HepG2 (cell line): ENCODE measurements around the gene APOL2. TPM values are rescaled to one million over a fixed set of nuclear protein-coding genes. Genes with fewer than 3 reads are reported as not detected.
A peak's percentile ranks its signal among the peaks of the same experiment; 100 is the strongest.

Experiments
- ATAC-seq: fragments of 200-7000 bp; cut with Tn5 transposase; 3 replicates; pipeline ENCODE4 v1.9.1; 2020; ENCODE audit warnings: mild to moderate bottlenecking, moderate library complexity
- BruUV-seq: library from RNA; stranded (reverse); fragments of 400-500 nt; replicated peaks from 2 replicates; lab custom pipeline; 2021; lab: Mats Ljungman, UMichigan
- CTCF ChIA-PET: fragments of 300-600 bp; formaldehyde crosslinking; extraction: SDS; loops from one replicate; lab custom pipeline; 2021; ENCODE audit warnings: low total read pairs, inconsistent platforms, low intra/inter-chr PET ratio; lab: Yijun Ruan, JAX
- POLR2A ChIA-PET: fragments of 350-600 bp; sonication (Branson Sonifier 250); formaldehyde crosslinking; loops from one replicate; lab custom pipeline; 2020; ENCODE audit warnings: antibody characterized with exemption, inconsistent platforms; lab: Yijun Ruan, JAX
- DNase-seq: peaks from one replicate; pipeline ENCODE4 v3.0.0-alpha.2; 2015; ENCODE audit warnings: low spot score
- FAIRE-seq: peaks from 3 replicates; lab custom pipeline; 2011; peaks lifted over from hg19 to GRCh38; lab: Jason Lieb, UNC
- H2AFZ ChIP-seq: one replicate; pipeline ENCODE4 v1.6.1; 2011; ENCODE audit warnings: low read length, inconsistent platforms
- H3K27ac ChIP-seq: fragments of 300-600 bp; 3 replicates; pipeline ENCODE4 v1.8.0; 2011; ENCODE audit warnings: mixed run types, mild to moderate bottlenecking, mixed read lengths, low read length, inconsistent platforms; ENCODE audit not compliant: insufficient read depth; ENCODE audit errors: extremely low read length
- H3K27me3 ChIP-seq, 2 experiments: fragments of 200-600 bp in 1 of 2; 2 replicates in 1 of 2; 3 replicates in 1 of 2; pipeline versions ENCODE4 v1.6.0 to v1.8.0; 2011; ENCODE audit warnings: low read length in 2 of 2, mild to moderate bottlenecking in 2 of 2, moderate library complexity in 2 of 2, inconsistent platforms in 1 of 2; ENCODE audit not compliant: insufficient read depth in 2 of 2, control insufficient read depth in 1 of 2
- H3K36me3 ChIP-seq, 2 experiments: fragments of 200-600 bp in 1 of 2; replicated peaks in 1 of 2; 2 replicates in 1 of 2; 3 replicates in 1 of 2; pipeline versions ENCODE4 v1.5.1 to v1.8.0; 2011; ENCODE audit warnings: low read length in 2 of 2, inconsistent platforms in 1 of 2; ENCODE audit not compliant: insufficient read depth in 2 of 2, control insufficient read depth in 1 of 2
- H3K4me1 ChIP-seq: 2 replicates; pipeline ENCODE4 v1.5.1; 2012; ENCODE audit warnings: low read length, inconsistent platforms; ENCODE audit not compliant: insufficient read depth
- H3K4me2 ChIP-seq: 2 replicates; pipeline ENCODE4 v1.6.0; 2011; ENCODE audit warnings: low read depth, low read length, inconsistent platforms
- H3K4me3 ChIP-seq, 3 experiments: fragments of 200-600 bp in 1 of 3; sonication (generic), shearing (Covaris generic) in 1 of 3; replicated peaks in 1 of 3; 2 replicates each; pipeline ENCODE4 v1.5.1; 2011 to 2016; ENCODE audit warnings: low read length in 3 of 3, inconsistent platforms in 2 of 3, low read depth in 2 of 3, mild to moderate bottlenecking in 2 of 3, control low read depth in 1 of 3, mixed read lengths in 1 of 3; ENCODE audit not compliant: insufficient read depth in 1 of 3
- H3K79me2 ChIP-seq: one replicate; pipeline ENCODE4 v1.6.1; 2011; ENCODE audit warnings: low read length, inconsistent platforms; ENCODE audit not compliant: insufficient read depth
- H3K9ac ChIP-seq: 2 replicates; pipeline ENCODE4 v1.6.0; 2011; ENCODE audit warnings: mild to moderate bottlenecking, low read depth, low read length, inconsistent platforms; ENCODE audit not compliant: insufficient read depth
- H3K9me3 ChIP-seq: 2 replicates; pipeline ENCODE4 v1.5.1; 2012; ENCODE audit warnings: mild to moderate bottlenecking, low read length
- H4K20me1 ChIP-seq: 2 replicates; pipeline ENCODE4 v1.6.0; 2011; ENCODE audit warnings: inconsistent platforms, mild to moderate bottlenecking, low read length, moderate library complexity; ENCODE audit not compliant: insufficient read depth
- ARID2 ChIP-seq: sonication (generic); formaldehyde crosslinking; IDR thresholded peaks from 2 replicates; pipeline ENCODE4 v1.8.1; 2022; ENCODE audit warnings: mild to moderate bottlenecking, missing genetic modification reagents, borderline replicate concordance
- CHD2 ChIP-seq: IDR thresholded peaks from 2 replicates; pipeline ENCODE4 v1.6.1; 2011; ENCODE audit warnings: low read depth, low read length, improper control_type of control experiment
- MATR3 ChIP-seq: sonication (generic); formaldehyde crosslinking; IDR thresholded peaks from 2 replicates; pipeline ENCODE4 v1.4.0; 2020; ENCODE audit warnings: missing genetic modification reagents
- TAF15 ChIP-seq: fragments of 200-400 bp; formaldehyde crosslinking; IDR thresholded peaks from one replicate; pipeline ENCODE4 v1.6.1; 2018; ENCODE audit warnings: mild to moderate bottlenecking, low read depth, low read length; ENCODE audit not compliant: poor library complexity, severe bottlenecking
- ZC3H13 ChIP-seq: sonication (generic); formaldehyde crosslinking; IDR thresholded peaks from 2 replicates; pipeline ENCODE4 v1.8.1; 2023; ENCODE audit warnings: mild to moderate bottlenecking, missing genetic modification reagents, moderate library complexity
- WGBS: methylation state at CpG from one replicate; pipeline ENCODE4 v1.1.6; 2017; ENCODE audit warnings: low lambda C conversion rate; 5-methylcytosine and 5-hydroxymethylcytosine counted together
- in situ Hi-C: cut with HindIII; loops from 2 replicates; pipeline ENCODE4 v1.10.0; 2017; ENCODE audit warnings: low pct_unique_long_range_greater_than_20kb; ENCODE audit not compliant: extremely low pct_ligation_motif_present
- intact Hi-C: fragments of 100-400 bp; cut with micrococcal nuclease; formaldehyde crosslinking; loops from one replicate; pipeline ENCODE4 v1.10.0; 2022; ENCODE audit not compliant: unreplicated experiment
- polyA plus RNA-seq, 8 experiments: library from polyadenylated mRNA; depleted of rRNA in 3 of 8; stranded (reverse) in 7 of 8; unstranded in 1 of 8; fragments of >200 nt; fragmentation: Illumina TruSeq in 4 of 8; extraction: Trizol in 4 of 8; gene quantifications; 2 replicates each; pipeline versions ENCODE4 v1.2.1 to v1.2.3, GENCODE V29; 2011 to 2016; ENCODE audit warnings: low read depth in 4 of 8, missing spikeins in 1 of 8, mixed read lengths in 1 of 8; ENCODE audit not compliant: insufficient read depth in 1 of 8
- total RNA-seq, 5 experiments: library from RNA; depleted of rRNA; stranded (reverse); fragments of >200 nt; fragmentation: Illumina TruSeq; extraction: Trizol; gene quantifications; 2 replicates each; pipeline ENCODE4 v1.2.3, GENCODE V29; 2016; ENCODE audit warnings: low read depth in 1 of 5
- TF ChIP-seq, protein P1 (sequence below): sonication (generic); formaldehyde crosslinking; IDR thresholded peaks from 2 replicates; pipeline ENCODE4 v1.5.1; 2020; ENCODE audit warnings: mild to moderate bottlenecking, missing genetic modification reagents, moderate library complexity
- TF ChIP-seq, protein P2 (sequence below), 2 experiments: fragments of 450-650 bp in 1 of 2; sonication (generic) in 1 of 2; formaldehyde crosslinking; IDR thresholded peaks; 2 replicates each; pipeline versions ENCODE4 v1.5.0 to v1.8.0; 2020 to 2022; ENCODE audit warnings: mild to moderate bottlenecking in 1 of 2, missing genetic modification reagents in 1 of 2
- TF ChIP-seq, protein P3 (sequence below): IDR thresholded peaks from 2 replicates; pipeline ENCODE4 v1.6.1; 2018; ENCODE audit warnings: missing genetic modification reagents, mild to moderate bottlenecking, missing compliant biosample characterization

Gene APOL2
- total and polyA plus RNA-seq, 2 of the 13 experiments (the other 11 are each of a cell fraction or from before 2014, with no cell fraction given): 28.7 to 51.2 TPM

DNA sequence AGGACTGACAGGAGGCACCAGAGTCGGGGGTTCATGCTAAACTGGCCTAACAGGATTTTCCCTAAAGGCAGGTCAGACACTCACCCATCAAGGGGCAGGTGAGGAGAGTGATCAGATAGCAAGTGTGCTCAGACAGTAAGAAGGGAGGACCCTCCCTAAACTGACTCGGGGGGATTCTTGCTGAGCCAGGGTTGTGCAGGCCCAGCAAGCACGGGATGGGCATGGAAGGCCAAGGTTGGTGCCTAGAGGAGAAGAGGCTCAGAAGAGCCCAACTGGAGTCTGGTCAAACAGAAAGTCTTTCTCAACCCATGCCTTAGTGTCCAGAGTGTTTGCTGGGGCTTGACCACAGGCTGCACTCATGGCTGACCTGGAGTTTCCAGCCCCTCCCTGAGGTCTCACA, 7.4 kb upstream of the APOL2 start:
- 72% methylated on average over 3 of the region's 3 CpGs for WGBS
- TF ChIP-seq ARID2 (CRISPR knock-in tag): no peak
- TF ChIP-seq, protein P1, sequence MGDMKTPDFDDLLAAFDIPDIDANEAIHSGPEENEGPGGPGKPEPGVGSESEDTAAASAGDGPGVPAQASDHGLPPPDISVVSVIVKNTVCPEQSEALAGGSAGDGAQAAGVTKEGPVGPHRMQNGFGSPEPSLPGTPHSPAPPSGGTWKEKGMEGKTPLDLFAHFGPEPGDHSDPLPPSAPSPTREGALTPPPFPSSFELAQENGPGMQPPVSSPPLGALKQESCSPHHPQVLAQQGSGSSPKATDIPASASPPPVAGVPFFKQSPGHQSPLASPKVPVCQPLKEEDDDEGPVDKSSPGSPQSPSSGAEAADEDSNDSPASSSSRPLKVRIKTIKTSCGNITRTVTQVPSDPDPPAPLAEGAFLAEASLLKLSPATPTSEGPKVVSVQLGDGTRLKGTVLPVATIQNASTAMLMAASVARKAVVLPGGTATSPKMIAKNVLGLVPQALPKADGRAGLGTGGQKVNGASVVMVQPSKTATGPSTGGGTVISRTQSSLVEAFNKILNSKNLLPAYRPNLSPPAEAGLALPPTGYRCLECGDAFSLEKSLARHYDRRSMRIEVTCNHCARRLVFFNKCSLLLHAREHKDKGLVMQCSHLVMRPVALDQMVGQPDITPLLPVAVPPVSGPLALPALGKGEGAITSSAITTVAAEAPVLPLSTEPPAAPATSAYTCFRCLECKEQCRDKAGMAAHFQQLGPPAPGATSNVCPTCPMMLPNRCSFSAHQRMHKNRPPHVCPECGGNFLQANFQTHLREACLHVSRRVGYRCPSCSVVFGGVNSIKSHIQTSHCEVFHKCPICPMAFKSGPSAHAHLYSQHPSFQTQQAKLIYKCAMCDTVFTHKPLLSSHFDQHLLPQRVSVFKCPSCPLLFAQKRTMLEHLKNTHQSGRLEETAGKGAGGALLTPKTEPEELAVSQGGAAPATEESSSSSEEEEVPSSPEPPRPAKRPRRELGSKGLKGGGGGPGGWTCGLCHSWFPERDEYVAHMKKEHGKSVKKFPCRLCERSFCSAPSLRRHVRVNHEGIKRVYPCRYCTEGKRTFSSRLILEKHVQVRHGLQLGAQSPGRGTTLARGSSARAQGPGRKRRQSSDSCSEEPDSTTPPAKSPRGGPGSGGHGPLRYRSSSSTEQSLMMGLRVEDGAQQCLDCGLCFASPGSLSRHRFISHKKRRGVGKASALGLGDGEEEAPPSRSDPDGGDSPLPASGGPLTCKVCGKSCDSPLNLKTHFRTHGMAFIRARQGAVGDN (CRISPR knock-in tag): 0 out of 2 replicates have a peak, but pooled peaks have one; percentile 18
- TF ChIP-seq, all 625 proteins: peak for 1
- in situ Hi-C loops: no loop called here
- no peak overlapping the region for H3K9ac ChIP-seq
- no TSS peak for BruUV-seq
- no peak overlapping the region for H3K4me2 ChIP-seq
- FAIRE-seq: no peak
- H4K20me1 ChIP-seq: no peaks in the 10 kb centered on the region
- H3K27ac ChIP-seq: no peak overlapping the region
- ATAC-seq: no peak
- ChIA-PET POLR2A (no interaction called here), CTCF (no interaction called here)
- no peak overlapping the region for H2AFZ ChIP-seq
- H3K27me3 ChIP-seq: no peaks in the 10 kb centered on the region
- H3K36me3 ChIP-seq: no peaks in the 10 kb centered on the region
- intact Hi-C loops: no loop called here
- DNase-seq: no peak
- no peaks in the 10 kb centered on the region for H3K9me3 ChIP-seq
- H3K79me2 ChIP-seq: no peaks in the 10 kb centered on the region
- no peak overlapping the region for H3K4me3 ChIP-seq
- peaks cover 60% of the 10 kb centered on the region for H3K4me1 ChIP-seq

- WGBS: 62% methylated on average over 4 of the region's 4 CpGs
- no peak overlapping the region for H2AFZ ChIP-seq
- H3K4me1 ChIP-seq: peaks cover 52% of the 10 kb centered on the region
- no peak overlapping the region for H3K27ac ChIP-seq
- no peaks in the 10 kb centered on the region for H3K79me2 ChIP-seq
- intact Hi-C loops: no loop called here
- H3K4me3 ChIP-seq: no peak overlapping the region
- no peak for FAIRE-seq
- H3K9ac ChIP-seq: no peak overlapping the region
- POLR2A ChIA-PET: no interaction called here
- H4K20me1 ChIP-seq: no peaks in the 10 kb centered on the region
- CTCF ChIA-PET: no interaction called here
- no peaks in the 10 kb centered on the region for H3K27me3 ChIP-seq
- no peaks in the 10 kb centered on the region for H3K9me3 ChIP-seq
- no peaks in the 10 kb centered on the region for H3K36me3 ChIP-seq
- BruUV-seq: no TSS peak
- in situ Hi-C loops: no loop called here
- H3K4me2 ChIP-seq: no peak overlapping the region
- DNase-seq: no peak
- ATAC-seq: no peak
- TF ChIP-seq TAF15: no peak
- no peak for TF ChIP-seq CHD2
- TF ChIP-seq MATR3 (CRISPR knock-in tag): no peak
- TF ChIP-seq ZC3H13 (CRISPR knock-in tag): no peak
- TF ChIP-seq, protein P2, sequence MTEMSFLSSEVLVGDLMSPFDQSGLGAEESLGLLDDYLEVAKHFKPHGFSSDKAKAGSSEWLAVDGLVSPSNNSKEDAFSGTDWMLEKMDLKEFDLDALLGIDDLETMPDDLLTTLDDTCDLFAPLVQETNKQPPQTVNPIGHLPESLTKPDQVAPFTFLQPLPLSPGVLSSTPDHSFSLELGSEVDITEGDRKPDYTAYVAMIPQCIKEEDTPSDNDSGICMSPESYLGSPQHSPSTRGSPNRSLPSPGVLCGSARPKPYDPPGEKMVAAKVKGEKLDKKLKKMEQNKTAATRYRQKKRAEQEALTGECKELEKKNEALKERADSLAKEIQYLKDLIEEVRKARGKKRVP (CRISPR knock-in tag; IDR thresholded peaks at IDR 0.05): no peak
- TF ChIP-seq, protein P3, sequence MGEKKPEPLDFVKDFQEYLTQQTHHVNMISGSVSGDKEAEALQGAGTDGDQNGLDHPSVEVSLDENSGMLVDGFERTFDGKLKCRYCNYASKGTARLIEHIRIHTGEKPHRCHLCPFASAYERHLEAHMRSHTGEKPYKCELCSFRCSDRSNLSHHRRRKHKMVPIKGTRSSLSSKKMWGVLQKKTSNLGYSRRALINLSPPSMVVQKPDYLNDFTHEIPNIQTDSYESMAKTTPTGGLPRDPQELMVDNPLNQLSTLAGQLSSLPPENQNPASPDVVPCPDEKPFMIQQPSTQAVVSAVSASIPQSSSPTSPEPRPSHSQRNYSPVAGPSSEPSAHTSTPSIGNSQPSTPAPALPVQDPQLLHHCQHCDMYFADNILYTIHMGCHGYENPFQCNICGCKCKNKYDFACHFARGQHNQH (CRISPR knock-in tag): no peak
Observed at GRCh38 chr22:36245805-36246356, 6.6 kb upstream of the APOL2 start.
